PC-9 (cell line): ENCODE measurements around the gene FOXP1. TPM values are rescaled to one million over a fixed set of nuclear protein-coding genes. Genes with fewer than 3 reads are reported as not detected.

Source experiments
- BruUV-seq: library from RNA; stranded (reverse); fragments of 400-500 nt; replicated peaks from 2 replicates; lab custom pipeline; 2021; lab: Mats Ljungman, UMichigan
- CTCF ChIA-PET: fragments of 300-600 bp; sonication (Branson Sonifier 250); formaldehyde crosslinking; loops from one replicate; lab custom pipeline; 2022; ENCODE audit warnings: antibody characterized with exemption; lab: Charles Lee
- POLR2A ChIA-PET: fragments of 300-600 bp; sonication (Branson Sonifier 250); formaldehyde crosslinking; loops from one replicate; lab custom pipeline; 2022; ENCODE audit warnings: antibody characterized with exemption; ENCODE audit not compliant: unreplicated experiment; lab: Charles Lee
- DNase-seq, 2 experiments: peaks; one replicate each; pipeline versions ENCODE4 v3.0.0 to v3.0.0-alpha.2; 2015 to 2022; ENCODE audit warnings: mixed read lengths in 1 of 2
- H2AFZ ChIP-seq: fragments of 200-600 bp; sonication (generic); 2 replicates; pipeline ENCODE4 v1.8.1; 2017; ENCODE audit warnings: antibody characterized with exemption
- H3F3A ChIP-seq: fragments of 200-600 bp; sonication (generic); 2 replicates; pipeline ENCODE4 v1.8.1; 2017; ENCODE audit warnings: antibody characterized with exemption, mild to moderate bottlenecking, low read depth; ENCODE audit not compliant: insufficient read depth
- H3K27ac ChIP-seq: fragments of 200-600 bp; sonication (generic); 2 replicates; pipeline ENCODE4 v1.6.1; 2016; ENCODE audit warnings: mixed run types
- H3K27me3 ChIP-seq: fragments of 200-600 bp; sonication (generic); 2 replicates; pipeline ENCODE4 v1.6.1; 2016; ENCODE audit warnings: low read depth, mixed run types; ENCODE audit not compliant: insufficient read depth
- H3K36me3 ChIP-seq: fragments of 200-600 bp; sonication (generic); 2 replicates; pipeline ENCODE4 v1.6.1; 2016; ENCODE audit warnings: low read depth, mixed run types
- H3K4me1 ChIP-seq: fragments of 200-600 bp; sonication (generic); replicated peaks from 2 replicates; pipeline ENCODE4 v1.6.1; 2016; ENCODE audit warnings: mixed run types; ENCODE audit not compliant: insufficient read depth
- H3K4me2 ChIP-seq: fragments of 200-600 bp; sonication (generic); 2 replicates; pipeline ENCODE4 v1.6.1; 2017; ENCODE audit warnings: mixed run types
- H3K4me3 ChIP-seq: fragments of 200-600 bp; sonication (generic); 2 replicates; pipeline ENCODE4 v1.6.1; 2016; ENCODE audit warnings: mixed run types
- H3K79me2 ChIP-seq: fragments of 200-600 bp; sonication (generic); 2 replicates; pipeline ENCODE4 v1.6.1; 2017; ENCODE audit warnings: low read depth, mixed run types
- H3K9me2 ChIP-seq: fragments of 200-600 bp; sonication (generic); 2 replicates; pipeline ENCODE4 v1.8.1; 2017; ENCODE audit warnings: mild to moderate bottlenecking; ENCODE audit not compliant: insufficient read depth
- H3K9me3 ChIP-seq: fragments of 200-600 bp; sonication (generic); 2 replicates; pipeline ENCODE4 v1.8.1; 2016; ENCODE audit warnings: low read depth; ENCODE audit not compliant: insufficient read depth
- H4K20me1 ChIP-seq: fragments of 200-600 bp; sonication (generic); 2 replicates; pipeline ENCODE4 v1.8.1; 2017; ENCODE audit not compliant: insufficient read depth
- CTCF ChIP-seq: fragments of 200-600 bp; sonication (generic); conservative IDR thresholded peaks from 2 replicates; pipeline ENCODE4 v1.6.1; 2017; ENCODE audit warnings: mixed run types, antibody characterized with exemption, mild to moderate bottlenecking, moderate library complexity
- EZH2 ChIP-seq: fragments of 200-600 bp; sonication (generic); IDR thresholded peaks from 2 replicates; pipeline ENCODE4 v1.8.0; 2017; ENCODE audit warnings: antibody characterized with exemption, low read depth
- intact Hi-C: fragments of 100-400 bp; cut with micrococcal nuclease; formaldehyde crosslinking; loops from one replicate; pipeline ENCODE4 v1.10.0; 2022; ENCODE audit not compliant: unreplicated experiment
- total RNA-seq: library from RNA; stranded (reverse); gene quantifications from 2 replicates; pipeline ENCODE4 v1.2.3, GENCODE V29; 2021

Gene FOXP1
- total RNA-seq, 1 experiment from 2014 or later: 33.3 TPM

DNA sequence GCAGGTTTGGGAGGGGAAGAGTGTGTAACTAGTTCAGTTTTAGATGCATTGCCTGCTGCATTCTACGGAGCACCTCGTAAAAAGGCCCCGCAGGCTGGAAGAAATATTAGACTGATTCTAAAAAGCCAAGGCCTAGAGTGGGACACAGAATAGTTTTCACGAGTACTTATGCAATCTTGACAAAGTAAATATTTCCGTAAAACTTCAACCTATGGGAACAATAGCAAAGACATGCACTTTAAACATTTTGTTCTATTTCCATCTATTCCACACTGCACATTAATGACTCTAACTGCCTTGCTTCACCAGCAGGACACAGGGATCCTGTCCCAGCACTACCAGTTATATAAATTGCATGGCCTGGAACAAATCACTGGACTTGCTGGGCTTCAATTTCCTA, 260.0 kb downstream of the FOXP1 start:
- H3K27ac ChIP-seq: no peak overlapping the region
- TF ChIP-seq CTCF (no peak), EZH2 (no peak)
- no peaks in the 10 kb centered on the region for H3K4me1 ChIP-seq
- no peaks in the 10 kb centered on the region for H3K9me3 ChIP-seq
- H4K20me1 ChIP-seq: 0 out of 2 replicates have a peak, but pooled peaks cover 3% of the 10 kb centered on the region
- CTCF ChIA-PET: no interaction called here
- no peaks in the 10 kb centered on the region for H3K79me2 ChIP-seq
- intact Hi-C loops: no loop called here
- H3K36me3 ChIP-seq: no peaks in the 10 kb centered on the region
- POLR2A ChIA-PET: no interaction called here
- no peaks in the 10 kb centered on the region for H3K27me3 ChIP-seq
- no peak overlapping the region for H3K4me2 ChIP-seq
- H3K9me2 ChIP-seq: no peaks in the 10 kb centered on the region
- BruUV-seq: no TSS peak
- no peak for DNase-seq
- H3F3A ChIP-seq: no peaks in the 10 kb centered on the region
- H3K4me3 ChIP-seq: no peak overlapping the region
- no peak overlapping the region for H2AFZ ChIP-seq

DNA sequence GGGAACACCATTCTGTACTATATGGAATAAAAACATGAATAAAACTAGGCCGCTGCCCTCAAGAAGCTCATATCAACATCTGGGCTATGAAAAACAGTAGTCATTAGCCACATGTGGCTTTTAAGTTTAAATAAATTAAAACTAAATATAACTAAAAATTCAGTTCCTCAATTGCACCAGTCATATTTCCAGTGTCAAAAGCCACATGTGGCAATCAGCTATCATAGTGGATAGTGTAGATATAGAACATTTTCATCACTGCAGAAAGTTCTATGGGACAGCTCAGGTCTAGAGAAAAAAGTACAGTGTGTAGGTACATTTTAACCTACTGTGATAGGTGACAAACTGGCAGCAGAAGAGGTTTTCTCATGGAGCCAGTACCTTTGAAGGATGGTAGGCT, 261.4 kb downstream of the FOXP1 start:
- no peaks in the 10 kb centered on the region for H3K27me3 ChIP-seq
- H3K4me2 ChIP-seq: no peak overlapping the region
- H3K9me3 ChIP-seq: no peaks in the 10 kb centered on the region
- no peak for DNase-seq
- TF ChIP-seq EZH2: no peak
- CTCF ChIA-PET: no interaction called here
- POLR2A ChIA-PET: no interaction called here
- 0 out of 2 replicates have a peak, but pooled peaks cover 3% of the 10 kb centered on the region for H4K20me1 ChIP-seq
- H3K9me2 ChIP-seq: no peaks in the 10 kb centered on the region
- no TSS peak for BruUV-seq
- no peaks in the 10 kb centered on the region for H3K36me3 ChIP-seq
- intact Hi-C loops: no loop called here
- H3K27ac ChIP-seq: no peak overlapping the region
- H3K4me3 ChIP-seq: no peak overlapping the region
- no peaks in the 10 kb centered on the region for H3K4me1 ChIP-seq
- H3K79me2 ChIP-seq: no peaks in the 10 kb centered on the region
- H3F3A ChIP-seq: no peaks in the 10 kb centered on the region
- H2AFZ ChIP-seq: no peak overlapping the region

- intact Hi-C loops: no loop called here
- CTCF ChIA-PET: no interaction called here
- TF ChIP-seq CTCF (no peak), EZH2 (no peak)
- Histone ChIP-seq H3K27me3 (no peaks in the 10 kb centered on the region), H3K9me3 (no peaks in the 10 kb centered on the region), H3K4me1 (no peaks in the 10 kb centered on the region), H3K4me3 (no peak overlapping the region), H2AFZ (no peak overlapping the region), H3F3A (no peaks in the 10 kb centered on the region), H4K20me1 (no peaks in the 10 kb centered on the region), H3K79me2 (no peaks in the 10 kb centered on the region), H3K27ac (no peak overlapping the region), H3K36me3 (no peaks in the 10 kb centered on the region), H3K4me2 (no peak overlapping the region), H3K9me2 (no peaks in the 10 kb centered on the region)
- no peak for DNase-seq
- POLR2A ChIA-PET: no interaction called here
- BruUV-seq: no TSS peak
Observed at GRCh38 chr3:71319771-71320170, 263.8 kb downstream of the FOXP1 start.

DNA sequence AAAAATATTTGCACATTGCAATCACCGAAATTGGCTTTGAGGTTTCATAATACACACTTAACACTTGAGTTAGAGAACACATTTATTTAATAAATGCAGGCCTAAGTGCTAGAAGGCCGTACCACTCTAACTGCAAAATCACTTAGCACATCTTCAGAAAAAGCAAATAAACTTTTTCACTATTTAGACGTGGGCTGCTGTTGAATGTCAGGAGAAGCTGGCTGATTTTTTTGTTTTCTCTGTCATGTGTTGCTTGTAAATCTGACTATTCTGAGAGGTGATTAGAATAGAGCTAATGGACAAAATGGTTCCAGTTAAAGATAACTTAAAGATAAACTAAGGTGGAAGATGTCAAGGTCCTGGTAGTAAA, 265.1 kb downstream of the FOXP1 start:
- no peak overlapping the region for H3K4me2 ChIP-seq
- BruUV-seq: no TSS peak

More for the DNA sequence above, 265.1 kb downstream of the FOXP1 start:
- Histone ChIP-seq H3K27ac (no peak overlapping the region), H4K20me1 (no peaks in the 10 kb centered on the region), H3K4me1 (no peaks in the 10 kb centered on the region), H3K9me3 (no peaks in the 10 kb centered on the region), H2AFZ (no peak overlapping the region), H3K9me2 (no peaks in the 10 kb centered on the region), H3K4me3 (no peak overlapping the region), H3F3A (no peaks in the 10 kb centered on the region), H3K79me2 (no peaks in the 10 kb centered on the region), H3K27me3 (no peaks in the 10 kb centered on the region), H3K36me3 (no peaks in the 10 kb centered on the region)
- CTCF ChIA-PET: no interaction called here
- intact Hi-C loops: no loop called here
- DNase-seq: no peak
- POLR2A ChIA-PET: interaction anchor here (0.8 kb wide), 1 partner anchor 1971 kb away, joined by 10 read pairs; no protein-coding TSS in a partner anchor
- TF ChIP-seq CTCF: no peak
- TF ChIP-seq EZH2: no peak
